Left ventricle myocardium inferior (tissue), 1 donor: ENCODE data around the gene KIAA1671. TPM values are rescaled to one million over a fixed set of nuclear protein-coding genes. Genes with fewer than 3 reads are reported as not detected.
A peak's percentile ranks its signal among the peaks of the same experiment; 100 is the strongest.

Experiments used
- DNase-seq: peaks from one replicate; pipeline ENCODE4 v3.0.0-alpha.2; 2020
- H3K27ac ChIP-seq: fragments of 200-600 bp; replicated peaks from 2 replicates; pipeline ENCODE4 v1.8.0; 2021
- H3K27me3 ChIP-seq: fragments of 200-600 bp; 2 replicates; pipeline ENCODE4 v1.8.0; 2021; ENCODE audit warnings: low read depth
- H3K36me3 ChIP-seq: fragments of 200-600 bp; 2 replicates; pipeline ENCODE4 v1.8.0; 2021
- H3K4me1 ChIP-seq: fragments of 200-600 bp; 2 replicates; pipeline ENCODE4 v1.8.0; 2021
- H3K4me3 ChIP-seq: fragments of 200-600 bp; 2 replicates; pipeline ENCODE4 v1.8.0; 2021; ENCODE audit warnings: mild to moderate bottlenecking, moderate library complexity
- H3K9me3 ChIP-seq: fragments of 200-600 bp; replicated peaks from 2 replicates; pipeline ENCODE4 v1.8.0; 2021
- intact Hi-C: fragments of 100-400 bp; cut with micrococcal nuclease; formaldehyde crosslinking; loops from one replicate; pipeline ENCODE4 v1.11.0; 2022
- total RNA-seq: library from RNA; stranded (reverse); fragmentation: NEBNext Ultra II Directional; extraction: Animal tissue kit (Norgen Biotek cat#: 25700); gene quantifications from one replicate; pipeline ENCODE4 v1.2.1, GENCODE V29; 2021
- TF ChIP-seq, protein P1 (sequence below): fragments of 200-600 bp; IDR thresholded peaks from 2 replicates; pipeline ENCODE4 v1.8.0; 2021; ENCODE audit warnings: antibody characterized with exemption, mild to moderate bottlenecking, borderline replicate concordance
- donor health status: DM: no; HTN: yes; CAD: no; lungs with severe emphysema.

KIAA1671 gene
- total RNA-seq, 1 donor from 2014 or later, result 12.2 TPM

DNA sequence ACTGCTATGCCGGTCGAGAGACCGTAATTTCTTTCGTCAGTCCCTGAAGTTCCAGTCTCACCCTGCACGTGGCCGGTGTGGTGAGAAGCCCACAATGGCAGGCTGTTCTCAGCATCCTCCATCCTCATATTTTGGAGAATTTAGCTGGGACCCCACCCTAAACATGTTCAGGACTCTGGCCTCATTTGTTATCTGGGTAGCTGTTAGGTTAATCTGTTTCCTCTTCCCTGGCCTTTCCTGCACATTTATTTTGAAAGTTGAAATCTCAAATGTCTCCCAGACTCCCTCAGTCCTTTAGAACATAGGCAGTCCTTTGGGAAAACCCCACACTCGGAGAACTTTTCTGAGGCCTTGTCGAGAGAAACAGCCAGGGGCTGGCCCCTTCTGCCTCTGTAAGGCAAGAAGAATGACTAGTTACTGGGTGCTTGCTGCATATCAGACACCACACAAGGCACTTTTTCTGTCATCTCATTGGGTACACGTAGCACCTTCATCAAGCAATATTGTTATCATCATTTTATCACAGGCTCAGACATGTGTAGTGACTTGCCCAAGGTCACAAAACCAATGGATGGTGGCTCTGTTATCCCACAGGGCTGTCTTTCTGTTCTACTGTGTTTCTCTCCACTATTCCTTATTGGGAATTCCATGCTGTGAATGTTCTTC lies 137.8 kb downstream of the KIAA1671 start:
- peak overlapping the region; percentile 80 for H3K27ac ChIP-seq
- H3K27me3 ChIP-seq, result no peaks in the 10 kb centered on the region
- DNase-seq, result no peak
- H3K36me3 ChIP-seq, result no peaks in the 10 kb centered on the region
- H3K4me1 ChIP-seq, result peaks cover 78% of the 10 kb centered on the region
- no peak overlapping the region for H3K4me3 ChIP-seq
- H3K9me3 ChIP-seq, result no peaks in the 10 kb centered on the region
- intact Hi-C loops, result no loop called here
- TF ChIP-seq, protein P1, sequence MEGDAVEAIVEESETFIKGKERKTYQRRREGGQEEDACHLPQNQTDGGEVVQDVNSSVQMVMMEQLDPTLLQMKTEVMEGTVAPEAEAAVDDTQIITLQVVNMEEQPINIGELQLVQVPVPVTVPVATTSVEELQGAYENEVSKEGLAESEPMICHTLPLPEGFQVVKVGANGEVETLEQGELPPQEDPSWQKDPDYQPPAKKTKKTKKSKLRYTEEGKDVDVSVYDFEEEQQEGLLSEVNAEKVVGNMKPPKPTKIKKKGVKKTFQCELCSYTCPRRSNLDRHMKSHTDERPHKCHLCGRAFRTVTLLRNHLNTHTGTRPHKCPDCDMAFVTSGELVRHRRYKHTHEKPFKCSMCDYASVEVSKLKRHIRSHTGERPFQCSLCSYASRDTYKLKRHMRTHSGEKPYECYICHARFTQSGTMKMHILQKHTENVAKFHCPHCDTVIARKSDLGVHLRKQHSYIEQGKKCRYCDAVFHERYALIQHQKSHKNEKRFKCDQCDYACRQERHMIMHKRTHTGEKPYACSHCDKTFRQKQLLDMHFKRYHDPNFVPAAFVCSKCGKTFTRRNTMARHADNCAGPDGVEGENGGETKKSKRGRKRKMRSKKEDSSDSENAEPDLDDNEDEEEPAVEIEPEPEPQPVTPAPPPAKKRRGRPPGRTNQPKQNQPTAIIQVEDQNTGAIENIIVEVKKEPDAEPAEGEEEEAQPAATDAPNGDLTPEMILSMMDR, result no peak

DNA sequence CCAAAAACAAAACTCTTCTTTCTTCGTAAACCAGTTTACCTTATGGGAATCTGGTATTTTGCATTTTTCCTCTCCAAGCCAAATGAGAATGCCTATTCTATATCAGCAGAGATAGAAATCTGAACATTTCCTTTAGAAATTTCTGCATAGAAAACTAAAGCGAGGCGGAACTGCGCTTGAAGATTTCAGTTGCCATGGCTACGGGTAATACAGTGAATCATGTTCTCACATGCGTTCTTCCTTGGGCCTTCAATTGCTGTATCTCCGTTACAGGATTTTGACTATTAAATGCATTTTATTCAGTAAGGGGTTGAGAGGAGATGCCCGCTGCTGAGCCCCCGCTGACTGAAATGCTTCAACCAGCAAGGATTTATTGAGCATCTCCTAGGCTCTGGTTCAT lies 138.9 kb downstream of the KIAA1671 start:
- peak overlapping the region; percentile 80 for H3K27ac ChIP-seq
- intact Hi-C loops, result no loop called here

DNA sequence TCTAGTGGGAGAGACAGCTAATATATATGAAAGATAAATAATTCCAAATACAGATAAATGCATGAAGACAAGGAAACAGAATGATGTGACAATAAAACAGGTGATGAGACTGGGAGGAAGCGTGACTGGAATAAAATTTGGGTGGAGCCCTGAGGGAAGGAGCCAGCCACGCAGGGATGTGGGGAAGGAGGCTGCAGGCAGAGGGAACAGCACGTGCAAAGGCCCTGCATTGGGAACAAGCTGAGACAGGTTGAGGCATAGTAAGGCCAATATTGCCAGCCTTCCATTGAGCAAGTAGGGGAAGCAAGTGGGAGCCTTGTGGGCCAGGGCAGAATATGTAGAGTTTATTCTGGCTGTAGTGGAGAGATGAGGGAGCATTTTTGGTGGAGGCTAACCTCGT lies 139.6 kb downstream of the KIAA1671 start:
- Histone ChIP-seq H3K9me3 (no peaks in the 10 kb centered on the region), H3K4me3 (no peak overlapping the region), H3K27ac (no peak overlapping the region), H3K36me3 (no peaks in the 10 kb centered on the region), H3K4me1 (peaks cover 62% of the 10 kb centered on the region), H3K27me3 (no peaks in the 10 kb centered on the region)
- intact Hi-C loops, result no loop called here
- DNase-seq, result no peak
- TF ChIP-seq, protein P1, result no peak

More for the DNA sequence above, 138.9 kb downstream of the KIAA1671 start:
- Histone ChIP-seq H3K9me3 (no peaks in the 10 kb centered on the region), H3K4me1 (peaks cover 69% of the 10 kb centered on the region), H3K27me3 (no peaks in the 10 kb centered on the region), H3K4me3 (no peak overlapping the region), H3K36me3 (no peaks in the 10 kb centered on the region)
- DNase-seq, result no peak
- TF ChIP-seq, protein P1, result no peak

DNA sequence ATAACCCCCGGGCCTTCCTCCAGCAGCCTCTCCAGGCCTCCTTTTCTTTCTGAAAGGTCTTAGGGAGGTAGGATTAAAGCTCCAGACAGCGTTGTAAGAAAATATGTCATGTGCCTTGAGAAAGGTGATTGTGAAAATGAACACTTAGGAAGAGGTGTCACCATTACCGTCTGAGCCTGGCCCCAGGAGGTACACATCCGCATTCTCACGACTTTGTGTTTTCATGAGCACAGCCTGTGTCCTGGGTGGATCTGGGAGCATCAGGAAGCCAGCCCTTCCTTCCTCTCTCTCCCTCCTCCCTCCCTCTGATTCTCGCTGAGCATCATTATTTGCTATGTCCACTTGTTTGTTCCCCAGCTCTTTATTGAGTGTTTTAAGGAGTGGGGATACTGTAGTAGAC lies 142.1 kb downstream of the KIAA1671 start:
- intact Hi-C loops, result no loop called here
- Histone ChIP-seq H3K4me1 (peaks cover 45% of the 10 kb centered on the region), H3K9me3 (no peaks in the 10 kb centered on the region), H3K27me3 (no peaks in the 10 kb centered on the region), H3K36me3 (no peaks in the 10 kb centered on the region), H3K4me3 (no peak overlapping the region), H3K27ac (peak overlapping the region; percentile 26)
- TF ChIP-seq, protein P1, result no peak
- no peak for DNase-seq

DNA sequence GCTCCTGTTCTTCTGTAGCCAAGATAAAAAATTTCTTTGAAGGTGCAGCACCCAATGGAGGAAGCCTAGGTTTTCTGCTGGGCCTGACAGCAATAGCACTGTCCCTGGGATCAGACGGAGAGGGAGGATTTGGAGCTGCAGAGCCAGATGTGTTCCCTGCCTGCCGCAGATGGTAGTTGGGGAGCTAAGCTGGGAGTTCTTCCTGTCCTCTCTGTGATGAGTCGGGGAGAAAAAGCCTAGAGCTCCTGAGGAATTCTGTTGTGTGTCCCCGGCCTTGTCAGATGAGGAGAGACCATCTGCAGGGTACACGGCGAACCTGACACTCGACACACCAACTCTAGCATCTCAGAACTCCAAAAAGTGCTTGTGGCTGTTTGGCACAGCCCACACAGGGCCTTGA lies 143.4 kb downstream of the KIAA1671 start:
- TF ChIP-seq, protein P1, result no peak
- no peak for DNase-seq
- no peak overlapping the region for H3K27ac ChIP-seq
- intact Hi-C loops, result no loop called here
- peaks cover 32% of the 10 kb centered on the region for H3K4me1 ChIP-seq
- no peaks in the 10 kb centered on the region for H3K9me3 ChIP-seq
- H3K4me3 ChIP-seq, result no peak overlapping the region
- H3K36me3 ChIP-seq, result no peaks in the 10 kb centered on the region
- no peaks in the 10 kb centered on the region for H3K27me3 ChIP-seq
